Fibroblast of skin of right quadriceps (primary cell): Measurements from ENCODE around the gene LHX3.
A peak's percentile ranks its signal among the peaks of the same experiment; 100 is the strongest.

Experiments
- DNase-seq: peaks from one replicate; pipeline ENCODE4 v3.0.0-alpha.2; 2013

Gene LHX3

GRCh38 chr9:136225748-136226679, 21.1 kb upstream of the LHX3 start:
- DNase-seq = peak; percentile 30

GRCh38 chr9:136225366-136225747, 20.4 kb upstream of the LHX3 start:
- no peak for DNase-seq

- no peak for DNase-seq
These were observed 19.1 kb upstream of the LHX3 start for GRCh38 chr9:136223871-136224640.

GRCh38 chr9:136222906-136223285, 18.0 kb upstream of the LHX3 start:
- no peak for DNase-seq

GRCh38 chr9:136222166-136222905, 17.4 kb upstream of the LHX3 start:
- DNase-seq = no peak

GRCh38 chr9:136220017-136220729, 15.2 kb upstream of the LHX3 start:
- DNase-seq = peak; percentile 17

GRCh38 chr9:136219276-136219675, 14.3 kb upstream of the LHX3 start:
- peak; percentile 32 for DNase-seq

- no peak for DNase-seq
These were observed 13.7 kb upstream of the LHX3 start for GRCh38 chr9:136218673-136219072.

GRCh38 chr9:136218271-136218670, 13.3 kb upstream of the LHX3 start:
- DNase-seq = no peak

GRCh38 chr9:136216541-136217244, 11.8 kb upstream of the LHX3 start:
- no peak for DNase-seq

- no peak for DNase-seq
These were observed 8.8 kb upstream of the LHX3 start for GRCh38 chr9:136213733-136214132.

GRCh38 chr9:136212345-136212950, 7.5 kb upstream of the LHX3 start:
- no peak for DNase-seq

GRCh38 chr9:136211441-136212344, 6.8 kb upstream of the LHX3 start:
- DNase-seq = no peak

GRCh38 chr9:136211006-136211405, 6.1 kb upstream of the LHX3 start:
- no peak for DNase-seq

GRCh38 chr9:136210276-136210675, 5.3 kb upstream of the LHX3 start:
- DNase-seq = no peak

GRCh38 chr9:136209786-136210185, 4.9 kb upstream of the LHX3 start:
- DNase-seq = no peak

GRCh38 chr9:136209232-136209631, 4.3 kb upstream of the LHX3 start:
- no peak for DNase-seq

GRCh38 chr9:136208675-136209074, 3.7 kb upstream of the LHX3 start:
- no peak for DNase-seq

- no peak for DNase-seq
These were observed 2.7 kb upstream of the LHX3 start for GRCh38 chr9:136207616-136208015.

GRCh38 chr9:136206602-136207275, 1.8 kb upstream of the LHX3 start:
- DNase-seq = no peak
